Right ventricle myocardium inferior (tissue), 1 donor: ENCODE measurements around the gene SERPINA3. TPM values are rescaled to one million over a fixed set of nuclear protein-coding genes. Genes with fewer than 3 reads are reported as not detected.
"Not testable (repeated sequence)": the region's sequence is repeated elsewhere in the genome, so short reads cannot be mapped to it uniquely, and the experiment has no call there.

ENCODE experiments used
- ATAC-seq: fragments of 200-7000 bp; cut with Tn5 transposase; one replicate; pipeline ENCODE4 v1.9.1; 2020; ENCODE audit warnings: mild to moderate bottlenecking, moderate library complexity
- DNase-seq: peaks from one replicate; pipeline ENCODE4 v3.0.0; 2021; ENCODE audit errors: missing footprints
- intact Hi-C: fragments of 100-400 bp; cut with DNase I; formaldehyde crosslinking; loops from one replicate; pipeline ENCODE4 v1.11.0; 2022
- long read RNA-seq: library from polyadenylated mRNA; unstranded; transcript quantifications from one replicate; pipeline ENCODE4 v2.0.0, GENCODE V29; 2021
- total RNA-seq: library from RNA; stranded (reverse); fragmentation: NEBNext Ultra II Directional; extraction: Animal tissue kit (Norgen Biotek cat#: 25700); gene quantifications from one replicate; pipeline ENCODE4 v1.2.1, GENCODE V29; 2021
- donor health status: DM: no; HTN: yes; CAD: no; lungs with severe emphysema.

SERPINA3 gene
- 112 TPM for total RNA-seq
- long read RNA-seq, transcript SERPINA3-201 (5 exons, 1,589 nt): major isoform, 19 of 28 reads
- long read RNA-seq, partial matches to known transcripts: 7 of 28 reads
- long read RNA-seq, other reads (novel, unspliced or antisense): 0 of 28 reads

DNA sequence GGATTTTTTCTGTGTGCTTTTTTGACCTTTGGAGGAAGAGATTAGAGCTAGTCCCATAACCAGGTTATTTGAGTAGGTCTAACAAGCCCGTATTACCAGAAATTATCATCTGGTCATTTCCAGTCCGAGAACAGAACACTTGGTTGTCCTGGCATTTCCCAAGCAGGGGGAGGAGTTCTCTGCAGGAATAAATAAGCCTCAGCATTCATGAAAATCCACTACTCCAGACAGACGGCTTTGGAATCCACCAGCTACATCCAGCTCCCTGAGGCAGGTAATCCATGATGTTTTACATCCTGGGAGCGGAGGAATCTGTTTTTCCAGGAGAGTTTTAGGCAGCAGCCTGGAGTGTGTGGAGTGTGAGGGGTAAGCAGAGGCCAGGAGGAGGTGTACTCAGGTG lies at the start of gene SERPINA3:
TSS of gene SERPINA3 (plus strand) at position 218 of the 400 bp plus-strand sequence. CDS start 2,051 bp downstream, outside the sequence.
- DNase-seq: no peak
- intact Hi-C loops: no loop called here
- peak; percentile 67 for ATAC-seq

DNA sequence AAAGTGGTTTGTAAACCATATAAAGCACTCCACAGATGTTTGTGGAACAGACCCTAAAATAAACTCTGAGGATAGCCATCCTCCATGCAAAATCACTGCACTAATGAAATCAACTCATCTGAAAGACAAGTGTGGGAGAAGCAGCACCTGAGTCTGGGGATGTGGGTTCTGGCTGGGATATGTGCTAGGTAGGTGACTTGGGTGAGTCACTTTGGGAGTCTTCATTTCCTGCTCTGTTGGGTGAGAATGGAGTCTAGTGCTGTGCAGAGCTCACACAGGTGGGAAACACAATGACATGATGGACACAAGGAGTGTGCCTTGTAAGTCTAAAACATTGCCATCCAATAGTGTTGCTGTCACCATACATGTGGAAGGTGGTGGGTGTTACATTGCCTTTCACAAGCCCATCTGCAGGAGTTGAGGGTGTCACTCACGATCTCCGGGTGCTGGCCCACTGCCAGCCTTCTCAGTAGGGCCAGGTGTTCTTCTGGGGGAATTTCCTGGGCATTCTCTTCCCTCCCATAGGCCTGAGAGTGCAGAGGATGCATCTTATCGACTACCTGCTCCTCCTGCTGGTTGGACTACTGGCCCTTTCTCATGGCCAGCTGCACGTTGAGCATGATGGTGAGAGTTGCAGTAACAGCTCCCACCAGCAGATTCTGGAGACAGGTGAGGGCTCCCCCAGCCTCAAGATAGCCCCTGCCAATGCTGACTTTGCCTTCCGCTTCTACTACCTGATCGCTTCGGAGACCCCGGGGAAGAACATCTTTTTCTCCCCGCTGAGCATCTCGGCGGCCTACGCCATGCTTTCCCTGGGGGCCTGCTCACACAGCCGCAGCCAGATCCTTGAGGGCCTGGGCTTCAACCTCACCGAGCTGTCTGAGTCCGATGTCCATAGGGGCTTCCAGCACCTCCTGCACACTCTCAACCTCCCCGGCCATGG lies 49.0 kb upstream of the SERPINA3 start:
- intact Hi-C loops: no loop called here
- ATAC-seq: no peak
- DNase-seq: no peak

DNA sequence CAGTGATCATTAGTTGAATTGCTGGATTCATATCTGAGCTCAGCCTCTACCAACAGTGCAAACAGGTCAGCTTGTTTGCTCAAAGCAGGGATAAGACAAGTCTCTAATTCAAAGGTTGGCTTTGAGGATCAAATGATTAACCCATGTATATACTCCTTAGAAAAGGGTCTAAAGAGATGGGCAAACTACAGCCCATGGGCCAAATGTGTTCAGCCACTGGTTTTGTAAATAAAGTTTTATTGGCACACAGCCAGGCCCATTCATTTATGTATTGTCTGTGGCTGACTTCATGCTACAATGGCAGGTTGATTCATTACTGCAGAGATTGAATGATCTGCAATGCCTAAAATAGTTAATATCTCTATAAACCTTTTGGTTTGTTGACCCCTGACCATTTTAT lies 47.8 kb upstream of the SERPINA3 start:
- DNase-seq (no peak), ATAC-seq (no peak)
- intact Hi-C loops: no loop called here

DNA sequence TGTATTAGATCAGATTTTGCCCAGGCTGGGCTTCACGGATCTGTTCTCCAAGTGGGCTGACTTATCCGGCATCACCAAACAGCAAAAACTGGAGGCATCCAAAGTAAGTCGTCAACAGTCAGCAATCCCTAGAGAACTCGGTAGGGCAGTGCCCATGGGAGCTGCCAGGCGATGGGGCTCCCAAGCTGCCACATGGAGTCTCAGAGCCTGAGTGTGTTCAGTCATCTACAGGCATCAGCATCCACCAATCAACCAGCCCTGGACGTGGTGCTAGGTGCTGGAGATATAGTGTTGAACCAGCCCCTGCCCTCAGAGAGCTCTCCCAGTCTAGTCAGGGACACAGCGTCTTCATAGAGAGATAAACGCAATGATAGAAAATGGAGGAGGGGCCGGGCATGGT lies 44.0 kb upstream of the SERPINA3 start:
- intact Hi-C loops: no loop called here

DNA sequence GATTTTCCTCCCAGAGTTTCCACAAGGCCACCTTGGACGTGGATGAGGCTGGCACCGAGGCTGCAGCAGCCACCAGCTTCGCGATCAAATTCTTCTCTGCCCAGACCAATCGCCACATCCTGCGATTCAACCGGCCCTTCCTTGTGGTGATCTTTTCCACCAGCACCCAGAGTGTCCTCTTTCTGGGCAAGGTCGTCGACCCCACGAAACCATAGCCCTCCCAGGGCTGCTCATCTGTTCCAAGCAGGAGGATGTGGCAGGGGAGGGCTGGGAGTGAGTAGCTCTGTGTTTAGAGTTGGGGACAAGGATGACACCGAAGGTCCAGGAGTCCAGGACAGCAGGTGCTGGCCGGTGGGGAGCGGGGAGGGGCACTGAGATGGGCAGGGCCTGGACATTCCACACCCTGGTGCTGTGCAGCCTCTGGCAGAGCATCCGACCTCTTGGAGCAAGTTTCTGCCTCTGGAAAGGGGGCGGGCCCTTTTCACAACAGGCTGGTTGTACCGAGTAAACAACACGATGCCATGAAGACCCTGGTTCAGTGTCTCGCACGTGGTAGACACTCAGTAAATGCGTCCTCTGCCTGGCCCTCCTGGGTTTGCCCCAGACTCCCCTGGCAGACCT lies 42.7 kb upstream of the SERPINA3 start:
- intact Hi-C loops: no loop called here
- ATAC-seq: no peak
- DNase-seq: no peak

More for the DNA sequence above, 44.0 kb upstream of the SERPINA3 start:
- no peak for DNase-seq
- ATAC-seq: no peak

DNA sequence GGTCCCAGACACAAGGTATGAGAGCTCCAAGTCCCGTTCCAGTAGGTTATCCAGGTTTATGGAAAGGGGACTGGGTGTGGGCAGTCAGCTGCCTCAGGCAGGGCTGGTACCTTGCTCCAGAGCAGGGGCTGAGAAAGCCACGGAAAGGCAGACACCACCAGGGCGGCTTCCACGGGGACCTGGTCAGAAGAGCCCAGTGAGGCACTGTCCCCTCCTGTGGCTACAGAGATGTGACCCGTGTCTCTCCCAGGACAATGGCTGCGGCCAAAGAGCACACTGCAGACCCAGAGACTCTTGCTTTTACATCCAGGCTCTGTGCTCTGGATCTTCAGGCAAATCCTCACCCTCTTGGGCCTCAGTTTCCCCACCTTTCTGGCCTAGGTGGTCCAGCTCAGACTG lies 42.2 kb upstream of the SERPINA3 start:
- ATAC-seq: no peak
- no peak for DNase-seq
- intact Hi-C loops: no loop called here

DNA sequence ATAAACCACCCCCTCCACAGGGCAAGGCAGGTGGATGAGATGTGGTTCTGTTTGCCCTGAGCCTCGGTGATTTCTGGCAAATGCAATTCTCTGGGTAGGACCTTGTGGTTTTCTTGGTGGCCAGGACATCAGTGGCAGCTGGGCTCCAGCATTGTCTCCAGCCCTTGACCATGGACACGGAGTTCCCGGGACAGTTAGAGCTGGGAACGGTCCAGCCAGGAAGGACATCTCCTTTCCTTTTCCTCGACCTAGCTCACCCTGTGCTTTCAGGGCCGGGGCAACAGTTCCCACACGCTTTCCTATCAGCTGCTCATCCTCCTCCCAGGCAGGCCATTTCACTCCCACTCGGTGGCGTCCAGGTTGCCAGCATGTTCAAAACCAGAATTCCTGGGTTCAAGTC lies 41.8 kb upstream of the SERPINA3 start:
- intact Hi-C loops: no loop called here
- no peak for ATAC-seq
- no peak for DNase-seq

DNA sequence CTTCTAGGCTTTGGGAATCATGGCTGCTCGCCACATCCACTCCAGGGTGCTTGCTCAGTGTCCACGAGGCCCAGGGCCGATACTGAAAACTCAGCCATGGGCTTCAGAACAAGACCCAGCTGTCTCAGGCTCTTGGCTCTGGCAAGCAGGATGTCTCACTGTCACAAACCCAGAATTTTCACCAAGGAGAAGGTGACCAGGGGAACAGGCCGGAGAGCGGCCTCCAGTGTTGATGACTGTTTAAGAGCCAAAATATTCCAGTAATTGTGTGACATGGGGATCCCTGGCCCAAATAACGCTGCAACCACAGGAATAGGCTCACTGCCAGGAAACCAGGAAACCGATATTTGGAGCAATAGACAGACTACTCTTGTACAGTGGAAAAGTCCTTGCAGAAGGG lies 40.8 kb upstream of the SERPINA3 start:
- peak; percentile 72 for ATAC-seq
- DNase-seq: no peak
- intact Hi-C loops: no loop called here

DNA sequence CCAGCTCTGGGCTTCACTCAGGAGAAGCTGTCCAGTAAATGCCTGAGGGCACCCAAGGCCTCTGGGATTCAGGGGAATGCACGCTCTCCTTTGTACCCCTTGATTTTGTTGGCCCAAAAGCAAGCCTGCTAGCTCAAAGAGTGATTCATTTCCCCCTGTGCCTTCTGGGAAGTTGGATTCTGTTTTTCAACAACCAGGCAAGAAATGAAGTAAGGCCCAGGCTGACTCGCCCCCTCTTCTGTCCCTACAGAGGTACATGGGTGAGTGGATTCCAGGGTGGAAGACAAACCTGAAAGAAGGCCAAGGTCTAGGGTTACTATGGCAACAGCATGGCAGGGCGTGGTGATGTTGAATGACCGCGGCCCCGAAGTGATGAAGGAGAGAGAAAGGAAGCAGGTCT lies 40.2 kb upstream of the SERPINA3 start:
- intact Hi-C loops: no loop called here
- no peak for DNase-seq
- peak; percentile 43 for ATAC-seq

DNA sequence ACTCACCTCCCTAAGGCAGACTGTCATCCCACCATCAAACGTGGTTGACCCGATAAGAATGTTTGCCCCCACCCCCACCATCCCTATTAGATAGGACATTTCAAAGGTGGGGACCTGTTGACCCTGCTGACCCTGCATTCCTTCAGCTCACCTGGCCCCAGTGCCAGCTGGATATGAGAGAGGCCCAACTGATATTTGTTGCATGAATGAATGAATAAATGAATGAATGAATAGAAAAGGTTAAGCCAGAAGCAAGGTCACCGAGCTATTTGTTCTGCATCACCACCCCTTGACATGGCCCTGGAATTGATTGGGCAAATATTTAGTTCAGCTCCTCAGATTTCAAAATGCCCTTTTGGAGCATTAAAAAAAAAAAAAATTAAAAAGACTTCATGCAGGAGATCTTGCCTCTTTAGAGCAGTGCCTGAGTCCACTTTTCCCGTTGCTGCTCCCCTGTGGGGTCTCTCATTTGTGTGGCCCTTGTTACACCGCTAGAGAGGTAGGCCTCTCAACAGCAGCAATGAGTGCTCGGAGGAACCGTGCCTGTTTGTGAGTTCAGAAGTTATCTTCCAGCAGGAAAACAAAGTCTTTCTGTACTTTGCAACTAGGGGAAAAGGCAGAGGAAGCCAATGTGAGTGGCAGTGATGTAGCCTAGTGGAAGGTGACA lies 39.4 kb upstream of the SERPINA3 start:
- no peak for ATAC-seq

DNA sequence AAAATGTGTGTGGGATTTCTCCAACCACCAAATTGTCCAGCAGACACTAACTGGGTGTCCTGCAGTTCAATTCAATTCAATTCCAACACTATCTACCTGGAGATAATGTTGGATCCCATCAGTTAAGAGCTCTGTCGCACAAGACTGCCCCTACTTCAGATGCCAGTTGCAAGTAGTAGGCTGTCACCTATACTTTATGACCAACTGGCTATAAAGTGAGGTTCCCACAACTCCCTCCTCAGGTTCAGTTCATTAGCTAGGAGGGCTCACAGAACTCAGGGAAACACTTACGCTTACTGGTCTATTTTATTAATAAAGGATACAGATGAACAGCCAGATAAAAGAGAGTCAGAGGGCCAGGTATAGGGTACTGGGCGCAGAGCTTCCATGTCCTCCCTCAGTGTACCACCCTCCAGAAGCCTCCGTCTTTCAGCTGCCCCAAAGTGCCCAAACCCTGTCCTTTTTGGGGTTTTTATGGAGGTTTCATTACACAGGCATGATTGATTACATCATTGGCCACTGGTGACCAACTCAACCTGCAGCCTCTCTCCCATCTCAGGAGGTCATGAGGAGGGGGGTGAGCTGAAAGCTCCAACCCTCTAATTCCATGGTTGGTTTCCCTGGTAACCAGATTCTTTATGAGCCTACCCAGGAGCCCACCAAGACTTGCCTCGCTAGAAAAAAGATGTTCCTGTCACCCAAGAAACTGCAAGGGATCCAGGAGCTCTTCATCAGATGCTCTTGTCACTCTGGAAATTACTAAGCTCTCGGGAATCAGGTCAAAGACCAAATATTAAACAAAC lies 38.5 kb upstream of the SERPINA3 start:
- ATAC-seq (no peak), DNase-seq (no peak)
- intact Hi-C loops: no loop called here

More for the DNA sequence above, 39.4 kb upstream of the SERPINA3 start:
- intact Hi-C loops: no loop called here
- no peak for DNase-seq

DNA sequence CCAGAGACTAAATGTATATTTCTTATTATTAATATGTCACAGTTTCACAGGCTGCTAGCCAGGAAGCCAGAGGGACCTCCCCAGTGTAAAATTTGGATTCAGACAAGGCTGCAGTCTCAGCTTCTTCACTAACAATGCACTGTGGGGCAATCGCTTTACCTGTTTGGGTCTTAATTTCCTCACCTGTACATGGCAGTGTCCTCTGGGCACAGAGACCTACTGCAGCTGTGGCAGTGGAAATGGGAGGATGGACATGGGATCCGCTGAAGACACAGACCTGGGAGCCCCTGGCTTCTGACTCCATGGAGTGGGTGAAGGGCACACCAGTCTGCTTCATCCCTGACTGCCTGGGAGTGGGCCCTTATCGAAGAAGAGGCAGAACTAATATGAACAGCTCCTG lies 37.9 kb upstream of the SERPINA3 start:
- intact Hi-C loops: no loop called here
- no peak for DNase-seq
- no peak for ATAC-seq

DNA sequence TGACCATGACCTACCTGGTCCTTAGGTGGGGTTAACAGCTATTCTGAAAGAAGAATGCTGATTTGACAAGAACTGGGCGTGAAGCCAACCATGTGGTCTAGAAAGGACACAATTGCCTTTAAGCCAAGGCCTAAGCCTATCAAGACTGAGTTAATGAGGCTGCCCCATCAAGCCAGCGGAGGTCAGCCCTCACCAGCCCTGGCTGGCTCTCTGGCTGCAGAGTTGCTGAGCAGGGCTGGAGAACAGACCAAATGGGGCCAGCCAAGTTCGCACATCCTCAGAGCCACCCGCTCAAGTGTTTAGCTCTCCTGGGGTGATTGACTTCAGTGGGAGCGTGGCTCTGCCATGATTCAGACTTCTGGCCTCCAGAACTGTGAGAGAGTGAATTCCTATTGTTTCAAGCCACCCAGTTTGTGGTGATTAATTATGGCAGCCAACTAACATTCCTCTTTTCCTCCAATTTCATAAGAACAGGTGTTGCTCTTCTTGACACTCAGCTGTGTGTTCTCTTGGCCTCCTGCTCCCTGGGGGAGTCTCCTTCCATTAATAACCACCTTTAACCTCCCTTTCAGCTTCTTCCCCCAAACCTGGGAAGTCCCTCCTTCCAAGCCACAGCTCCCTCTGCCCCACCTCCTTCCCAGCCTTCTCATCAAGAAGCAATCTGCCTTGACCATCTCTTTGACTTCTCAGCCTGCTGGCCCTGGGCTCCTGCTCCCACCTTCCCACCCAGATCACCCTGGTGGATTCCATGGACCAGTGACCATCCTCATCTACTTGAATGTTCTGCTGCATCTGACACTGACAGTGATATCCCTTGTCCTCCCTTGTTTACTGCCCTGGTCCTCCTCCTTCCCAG lies 36.2 kb upstream of the SERPINA3 start:
- intact Hi-C loops: no loop called here
- DNase-seq: no peak

DNA sequence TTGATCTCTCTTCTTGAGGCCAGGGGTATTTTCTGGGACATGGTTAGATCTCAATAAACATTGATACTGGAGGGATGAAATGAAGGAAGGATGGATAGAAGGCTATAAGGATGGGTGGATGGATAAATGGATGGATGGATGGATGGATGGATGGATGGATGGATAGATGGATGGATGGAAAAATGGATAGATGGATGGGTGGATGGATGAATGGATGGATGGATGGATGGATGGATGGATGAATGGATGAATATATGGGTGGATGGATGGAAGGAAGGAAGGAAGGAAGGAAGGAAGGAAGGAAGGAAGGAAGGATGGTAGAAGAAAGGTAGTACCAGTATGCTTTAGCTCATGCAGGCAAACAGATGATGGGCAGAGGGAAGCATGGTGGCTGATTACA lies 34.7 kb upstream of the SERPINA3 start:
- DNase-seq, ATAC-seq, intact Hi-C loops: not testable (repeated sequence)

More for the DNA sequence above, 36.2 kb upstream of the SERPINA3 start:
- no peak for ATAC-seq

DNA sequence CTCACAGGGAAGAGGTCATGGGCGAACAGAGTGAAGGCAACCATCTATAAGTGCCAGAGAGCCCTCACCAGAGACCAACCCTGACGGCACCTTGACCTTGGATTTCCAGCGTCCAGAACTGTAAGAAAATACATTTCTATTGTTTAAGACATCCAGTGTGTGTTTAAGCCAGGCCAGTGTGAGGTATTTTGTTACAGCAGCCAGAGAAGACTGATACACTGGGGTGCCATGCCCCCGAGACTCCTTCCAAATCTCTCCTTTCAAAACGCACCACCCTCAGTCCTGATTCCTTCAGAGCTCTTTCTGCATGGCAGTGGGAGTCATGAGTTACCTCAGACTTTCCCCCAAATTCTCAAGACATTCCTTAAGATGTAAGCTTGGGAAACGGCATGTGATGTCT lies 33.5 kb upstream of the SERPINA3 start:
- DNase-seq: no peak
- no peak for ATAC-seq

DNA sequence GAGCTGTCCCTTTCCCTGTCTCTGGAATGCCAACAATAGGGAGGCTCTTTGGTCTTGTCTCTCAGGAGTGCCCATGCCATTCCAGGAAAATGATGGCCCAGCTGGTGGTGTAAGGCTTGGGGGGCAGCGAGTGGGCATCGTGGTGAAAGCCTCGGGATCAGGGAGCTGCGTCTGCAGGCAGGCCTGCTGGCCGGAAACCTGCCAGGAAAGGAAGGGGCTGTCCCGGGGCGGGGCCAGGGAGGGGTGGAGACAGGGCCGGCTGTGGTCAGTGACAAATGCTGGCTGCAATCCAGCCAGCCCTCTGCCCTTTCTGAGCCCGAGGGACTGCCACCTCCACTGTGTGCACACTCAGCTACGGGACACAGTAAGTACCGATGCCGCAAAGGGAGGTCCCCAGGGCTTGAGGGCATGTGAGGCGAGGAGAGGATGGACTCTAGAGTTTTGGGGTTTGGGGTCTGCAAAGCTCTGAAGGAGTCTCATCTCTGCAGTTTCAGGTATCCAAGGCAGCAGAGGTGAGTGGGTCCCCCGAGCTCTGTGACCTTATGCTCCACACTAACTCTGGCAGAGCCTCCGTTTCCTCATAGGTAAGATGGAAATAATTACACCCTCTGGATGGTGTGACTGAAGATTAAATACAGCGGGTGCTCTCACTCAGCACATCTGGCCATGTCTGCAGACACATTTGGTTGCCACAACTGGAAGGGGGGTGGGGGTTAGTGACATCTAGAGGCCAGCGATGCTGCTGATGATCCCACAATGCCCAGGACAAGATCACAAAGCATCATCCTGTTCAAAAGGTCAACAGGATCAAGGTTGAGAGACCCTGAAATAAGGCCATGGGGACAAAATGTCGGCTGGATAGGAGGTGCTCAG lies 30.8 kb upstream of the SERPINA3 start, which contains the start of gene SERPINA5:
TSS of gene SERPINA5 (plus strand) at position 300 of the 873 bp plus-strand sequence. CDS start 5,937 bp downstream, outside the sequence.
- peak; percentile 85 for DNase-seq
- intact Hi-C loops: no loop called here
- ATAC-seq: peak; percentile 45

More for the DNA sequence above, 33.5 kb upstream of the SERPINA3 start:
- intact Hi-C loops: no loop called here
